Measurements from ENCODE around the gene SPAG17. TPM values are rescaled to one million over a fixed set of nuclear protein-coding genes. Genes with fewer than 3 reads are reported as not detected.

SPAG17 gene
- total RNA-seq, 1 donor from 2014 or later: 1.9 TPM

DNA sequence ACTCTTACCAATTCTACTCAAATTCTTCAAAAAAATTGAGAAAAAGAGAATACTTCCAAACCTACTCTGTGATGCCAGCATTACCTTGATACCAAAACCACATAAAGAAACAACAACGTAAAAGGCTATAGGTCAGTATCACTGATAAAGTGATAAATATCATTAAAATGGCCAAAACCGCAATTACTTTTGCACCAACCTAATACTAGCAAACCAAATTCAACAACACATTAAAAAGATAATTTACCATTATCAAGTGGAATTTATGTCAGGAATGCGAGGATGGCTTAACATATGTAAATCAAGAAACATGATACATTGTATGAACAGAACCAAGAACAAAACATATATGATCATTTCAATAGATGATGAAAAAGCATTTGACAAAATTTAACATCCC lies 7.0 kb downstream of the SPAG17 start:
- Histone ChIP-seq H3K36me3 (ENCODE audit: insufficient read depth, low read length) (no peaks in the 10 kb centered on the region), H3K4me2 (ENCODE audit: low read length) (no peak overlapping the region), H4K20me1 (ENCODE audit: insufficient read depth, low read length) (no peaks in the 10 kb centered on the region), H3K9ac (ENCODE audit: low read length) (no peak overlapping the region), H3K9me3 (ENCODE audit: insufficient read depth, low read depth, low read length) (no peaks in the 10 kb centered on the region), H3K27me3 (ENCODE audit: insufficient read depth, low read length) (no peaks in the 10 kb centered on the region), H3K27ac (ENCODE audit: low read depth, low read length) (no peak overlapping the region), H3K4me1 (ENCODE audit: insufficient read depth, low read length) (no peaks in the 10 kb centered on the region), H3K4me3 (ENCODE audit: insufficient read depth, low read depth, low read length) (no peak overlapping the region), H3K79me2 (ENCODE audit: insufficient read depth, low read length) (no peaks in the 10 kb centered on the region), H2AFZ (ENCODE audit: low read depth, low read length) (no peak overlapping the region)
- no peak for DNase-seq (ENCODE audit: low read depth)
- H3K4me1 Mint-ChIP-seq (ENCODE audit: low read depth, unreplicated experiment): no peaks in the 10 kb centered on the region
- TF ChIP-seq EZH2 (IDR thresholded peaks at IDR 0.05; ENCODE audit: insufficient read depth, low read length): no peak
- TF ChIP-seq, protein P1, sequence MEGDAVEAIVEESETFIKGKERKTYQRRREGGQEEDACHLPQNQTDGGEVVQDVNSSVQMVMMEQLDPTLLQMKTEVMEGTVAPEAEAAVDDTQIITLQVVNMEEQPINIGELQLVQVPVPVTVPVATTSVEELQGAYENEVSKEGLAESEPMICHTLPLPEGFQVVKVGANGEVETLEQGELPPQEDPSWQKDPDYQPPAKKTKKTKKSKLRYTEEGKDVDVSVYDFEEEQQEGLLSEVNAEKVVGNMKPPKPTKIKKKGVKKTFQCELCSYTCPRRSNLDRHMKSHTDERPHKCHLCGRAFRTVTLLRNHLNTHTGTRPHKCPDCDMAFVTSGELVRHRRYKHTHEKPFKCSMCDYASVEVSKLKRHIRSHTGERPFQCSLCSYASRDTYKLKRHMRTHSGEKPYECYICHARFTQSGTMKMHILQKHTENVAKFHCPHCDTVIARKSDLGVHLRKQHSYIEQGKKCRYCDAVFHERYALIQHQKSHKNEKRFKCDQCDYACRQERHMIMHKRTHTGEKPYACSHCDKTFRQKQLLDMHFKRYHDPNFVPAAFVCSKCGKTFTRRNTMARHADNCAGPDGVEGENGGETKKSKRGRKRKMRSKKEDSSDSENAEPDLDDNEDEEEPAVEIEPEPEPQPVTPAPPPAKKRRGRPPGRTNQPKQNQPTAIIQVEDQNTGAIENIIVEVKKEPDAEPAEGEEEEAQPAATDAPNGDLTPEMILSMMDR (IDR thresholded peaks at IDR 0.05; ENCODE audit: insufficient read depth, low read depth, low read length): no peak
- FAIRE-seq: no peak
- H3K27ac Mint-ChIP-seq (ENCODE audit: unreplicated experiment): no peak overlapping the region
- no peaks in the 10 kb centered on the region for H3K27me3 Mint-ChIP-seq (ENCODE audit: low read depth, unreplicated experiment)
- no peaks in the 10 kb centered on the region for H3K36me3 Mint-ChIP-seq (ENCODE audit: low read depth, unreplicated experiment)
- peaks cover 7% of the 10 kb centered on the region for H3K9me3 Mint-ChIP-seq (ENCODE audit: unreplicated experiment)
- H3K4me3 Mint-ChIP-seq (ENCODE audit: unreplicated experiment): no peak overlapping the region

GRCh38 chr1:118169016-118169415 lies 16.0 kb downstream of the SPAG17 start:
- H3K36me3 Mint-ChIP-seq (ENCODE audit: low read depth, unreplicated experiment): no peaks in the 10 kb centered on the region
- H3K4me1 Mint-ChIP-seq (ENCODE audit: low read depth, unreplicated experiment): no peaks in the 10 kb centered on the region
- Histone ChIP-seq H3K4me1 (ENCODE audit: insufficient read depth, low read length) (no peaks in the 10 kb centered on the region), H3K9ac (ENCODE audit: low read length) (no peak overlapping the region), H3K9me3 (ENCODE audit: insufficient read depth, low read depth, low read length) (no peaks in the 10 kb centered on the region), H3K4me3 (ENCODE audit: insufficient read depth, low read depth, low read length) (no peak overlapping the region), H2AFZ (ENCODE audit: low read depth, low read length) (no peak overlapping the region), H3K36me3 (ENCODE audit: insufficient read depth, low read length) (no peaks in the 10 kb centered on the region), H4K20me1 (ENCODE audit: insufficient read depth, low read length) (no peaks in the 10 kb centered on the region), H3K4me2 (ENCODE audit: low read length) (no peak overlapping the region), H3K27me3 (ENCODE audit: insufficient read depth, low read length) (no peaks in the 10 kb centered on the region), H3K27ac (ENCODE audit: low read depth, low read length) (no peak overlapping the region), H3K79me2 (ENCODE audit: insufficient read depth, low read length) (no peaks in the 10 kb centered on the region)
- no peak for FAIRE-seq
- H3K9me3 Mint-ChIP-seq (ENCODE audit: unreplicated experiment): peaks cover 2% of the 10 kb centered on the region
- DNase-seq (ENCODE audit: low read depth): no peak
- TF ChIP-seq, protein P1 (IDR thresholded peaks at IDR 0.05; ENCODE audit: insufficient read depth, low read depth, low read length): no peak
- TF ChIP-seq EZH2 (IDR thresholded peaks at IDR 0.05; ENCODE audit: insufficient read depth, low read length): no peak
- H3K27ac Mint-ChIP-seq (ENCODE audit: unreplicated experiment): no peak overlapping the region
- no peaks in the 10 kb centered on the region for H3K27me3 Mint-ChIP-seq (ENCODE audit: low read depth, unreplicated experiment)
- H3K4me3 Mint-ChIP-seq (ENCODE audit: unreplicated experiment): no peak overlapping the region

- H4K20me1 ChIP-seq (ENCODE audit: insufficient read depth, low read length): no peaks in the 10 kb centered on the region
- no peak overlapping the region for H2AFZ ChIP-seq (ENCODE audit: low read depth, low read length)
- H3K79me2 ChIP-seq (ENCODE audit: insufficient read depth, low read length): no peaks in the 10 kb centered on the region
- H3K36me3 ChIP-seq (ENCODE audit: insufficient read depth, low read length): no peaks in the 10 kb centered on the region
- H3K4me2 ChIP-seq (ENCODE audit: low read length): no peak overlapping the region
- no peak overlapping the region for H3K4me3 ChIP-seq (ENCODE audit: insufficient read depth, low read depth, low read length)
- TF ChIP-seq EZH2 (IDR thresholded peaks at IDR 0.05; ENCODE audit: insufficient read depth, low read length): no peak
- TF ChIP-seq, protein P1 (IDR thresholded peaks at IDR 0.05; ENCODE audit: insufficient read depth, low read depth, low read length): no peak
- no peaks in the 10 kb centered on the region for H3K9me3 Mint-ChIP-seq (ENCODE audit: unreplicated experiment)
- H3K4me1 Mint-ChIP-seq (ENCODE audit: low read depth, unreplicated experiment): peaks cover 14% of the 10 kb centered on the region
- no peaks in the 10 kb centered on the region for H3K9me3 ChIP-seq (ENCODE audit: insufficient read depth, low read depth, low read length)
- no peak overlapping the region for H3K9ac ChIP-seq (ENCODE audit: low read length)
- FAIRE-seq (peak; percentile 67), DNase-seq (ENCODE audit: low read depth) (no peak)
- no peaks in the 10 kb centered on the region for H3K36me3 Mint-ChIP-seq (ENCODE audit: low read depth, unreplicated experiment)
- H3K4me3 Mint-ChIP-seq (ENCODE audit: unreplicated experiment): no peak overlapping the region
- H3K27me3 Mint-ChIP-seq (ENCODE audit: low read depth, unreplicated experiment): peaks cover 2% of the 10 kb centered on the region
- peaks cover 5% of the 10 kb centered on the region for H3K4me1 ChIP-seq (ENCODE audit: insufficient read depth, low read length)
- H3K27ac ChIP-seq (ENCODE audit: low read depth, low read length): no peak overlapping the region
- H3K27me3 ChIP-seq (ENCODE audit: insufficient read depth, low read length): no peaks in the 10 kb centered on the region
- H3K27ac Mint-ChIP-seq (ENCODE audit: unreplicated experiment): no peak overlapping the region
Measured at GRCh38 chr1:118160806-118161205, 24.2 kb downstream of the SPAG17 start.

Data from astrocyte (in vitro differentiated cells and primary cell).